HCT116 (cell line): ENCODE results near the gene EVA1A.

ENCODE experiments used
- CTCF ChIP-seq, 3 experiments: fragments of 200-600 bp in 1 of 3; sonication (generic) in 1 of 3; IDR thresholded peaks in 2 of 3; conservative IDR thresholded peaks in 1 of 3; 2 replicates each; pipeline ENCODE4 v1.5.1; 2012 to 2017; ENCODE audit warnings: low read depth in 2 of 3, low read length in 2 of 3, antibody characterized with exemption in 1 of 3, borderline replicate concordance in 1 of 3, control low read depth in 1 of 3, mild to moderate bottlenecking in 1 of 3, mixed read lengths in 1 of 3, mixed run types in 1 of 3, moderate library complexity in 1 of 3; ENCODE audit not compliant: insufficient read depth in 1 of 3
- JUND ChIP-seq: IDR thresholded peaks from 2 replicates; pipeline ENCODE4 v1.6.1; 2012
- POLR2A ChIP-seq: IDR thresholded peaks from 2 replicates; pipeline ENCODE4 v1.7.0; 2011; ENCODE audit warnings: borderline replicate concordance; ENCODE audit not compliant: insufficient read depth, insufficient read length; ENCODE audit errors: extremely low read depth
- POLR2AphosphoS5 ChIP-seq: IDR thresholded peaks from 2 replicates; pipeline ENCODE4 v1.6.1; 2011; ENCODE audit warnings: mild to moderate bottlenecking, low read depth, low read length, moderate library complexity
- SP1 ChIP-seq: IDR thresholded peaks from 2 replicates; pipeline ENCODE4 v1.6.1; 2012; ENCODE audit warnings: low read depth

GRCh38 chr2:75524276-75524911 is 36.3 kb downstream of the EVA1A start:
- TF ChIP-seq POLR2A (no peak), CTCF (IDR thresholded peaks at IDR 0.05 in 2 of 3, conservative IDR thresholded peaks at IDR 0.05 in 1 of 3; ENCODE audit: borderline replicate concordance in 1 of 3, insufficient read depth in 1 of 3, low read depth in 2 of 3, low read length in 2 of 3) (no peak), POLR2AphosphoS5 (no peak), JUND (no peak), SP1 (no peak)
